B cell (primary cell): ENCODE results near the gene MAGEL2.

Source experiments
- CTCF ChIP-seq: fragments of 200-600 bp; IDR thresholded peaks from one replicate; pipeline ENCODE4 v1.8.0; 2022; ENCODE audit warnings: antibody characterized with exemption, mild to moderate bottlenecking
- EZH2 ChIP-seq: IDR thresholded peaks from 2 replicates; pipeline ENCODE4 v1.6.1; 2012; ENCODE audit warnings: borderline replicate concordance, low read depth, mild to moderate bottlenecking, moderate library complexity, low read length; ENCODE audit not compliant: insufficient read depth, poor library complexity, severe bottlenecking

GRCh38 chr15:23594252-23594770 is 53.4 kb downstream of the MAGEL2 start:
- TF ChIP-seq CTCF, result no peak
- no peak for TF ChIP-seq EZH2
